Kidney capillary endothelial cell (primary cell): Measurements from ENCODE around the gene TSR3.
A peak's percentile ranks its signal among the peaks of the same experiment; 100 is the strongest.

Experiments
- DNase-seq: peaks from one replicate; pipeline ENCODE4 v3.0.0-alpha.2; 2018; ENCODE audit warnings: low spot score

TSR3 gene

GRCh38 chr16:1308036-1308976, 43.4 kb downstream of the TSR3 start:
- DNase-seq, result no peak

- no peak for DNase-seq
Observed at GRCh38 chr16:1306334-1306733, 45.3 kb downstream of the TSR3 start.

GRCh38 chr16:1305823-1306222, 45.9 kb downstream of the TSR3 start:
- no peak for DNase-seq

- DNase-seq, result no peak
Observed at GRCh38 chr16:1301562-1301961, 50.1 kb downstream of the TSR3 start.

GRCh38 chr16:1300664-1301476, 50.8 kb downstream of the TSR3 start:
- peak; percentile 51 for DNase-seq

- DNase-seq, result no peak
Observed at GRCh38 chr16:1299868-1300203, 51.8 kb downstream of the TSR3 start.
